AG04449 (cell line): ENCODE data around the gene MS4A10.
"Not testable (repeated sequence)": the region's sequence is repeated elsewhere in the genome, so short reads cannot be mapped to it uniquely, and the experiment has no call there.

Experiments used
- CTCF ChIA-PET: fragments of 350-600 bp; formaldehyde crosslinking; extraction: SDS; loops from one replicate; lab custom pipeline; 2021; ENCODE audit warnings: antibody characterized with exemption; lab: Yijun Ruan, JAX
- POLR2A ChIA-PET: fragments of 400-600, 350-600 bp; formaldehyde crosslinking; extraction: SDS; loops from one replicate; lab custom pipeline; 2020; ENCODE audit warnings: antibody characterized with exemption, inconsistent platforms; lab: Yijun Ruan, JAX
- DNase-seq: peaks from one replicate; pipeline ENCODE4 v3.0.0-alpha.2; 2010; ENCODE audit warnings: low read depth, low spot score
- H3K4me3 ChIP-seq: 2 replicates; pipeline ENCODE4 v1.5.1; 2011; ENCODE audit warnings: low read depth, mild to moderate bottlenecking, control low read depth, low read length
- CTCF ChIP-seq: IDR thresholded peaks from one replicate; pipeline ENCODE4 v1.5.1; 2011; ENCODE audit warnings: mild to moderate bottlenecking, moderate library complexity, low read length, control low read depth, inconsistent platforms; ENCODE audit not compliant: insufficient read depth; ENCODE audit errors: missing control alignments

The MS4A10 gene

DNA sequence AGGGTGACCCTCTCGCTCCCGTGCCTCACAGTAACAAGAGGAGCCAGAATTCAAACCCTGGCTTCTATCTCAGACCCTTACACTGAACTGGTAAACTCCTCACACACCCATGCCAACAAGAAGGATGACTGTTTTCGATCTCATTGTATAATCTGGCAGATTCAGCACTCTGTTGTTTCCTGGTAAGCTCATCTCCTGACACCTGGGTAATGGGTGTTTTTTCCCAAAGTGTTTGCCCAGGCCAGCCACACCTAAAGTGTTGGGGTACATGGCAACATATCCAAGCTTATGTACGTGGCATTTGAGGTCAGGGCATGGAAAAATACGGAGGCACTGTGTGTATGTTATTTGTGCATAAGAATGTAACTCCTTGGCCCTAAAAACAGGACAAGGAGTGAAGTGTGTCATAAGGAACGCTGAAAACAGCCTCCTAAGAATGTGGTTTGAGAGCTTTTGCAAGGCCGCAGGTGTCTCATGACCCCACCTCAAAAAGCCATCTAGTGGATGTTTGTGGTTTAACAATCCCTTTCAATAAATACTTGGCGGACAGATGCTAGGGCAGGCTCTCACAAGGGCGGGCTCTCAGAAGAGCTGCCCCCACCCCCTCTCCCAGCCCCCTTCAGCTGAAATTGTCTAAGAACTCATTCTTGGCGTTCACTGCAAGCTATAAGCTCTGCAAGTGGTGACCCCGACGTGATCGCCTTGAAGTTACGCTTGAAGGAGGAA lies 28.7 kb upstream of the MS4A10 start, which contains the start of gene MS4A15:
MS4A15 (plus strand) TSS at position 561 of the 726 bp plus-strand sequence. CDS start 6,867 bp downstream, outside the sequence.
- no peak for TF ChIP-seq CTCF
- ChIA-PET POLR2A (no interaction called here), CTCF (no interaction called here)
- no peak within 1 kb of the TSS for H3K4me3 ChIP-seq
- DNase-seq = no peak

GRCh38 chr11:60757231-60757800 lies 27.8 kb upstream of the MS4A10 start:
- no peak for DNase-seq

DNA sequence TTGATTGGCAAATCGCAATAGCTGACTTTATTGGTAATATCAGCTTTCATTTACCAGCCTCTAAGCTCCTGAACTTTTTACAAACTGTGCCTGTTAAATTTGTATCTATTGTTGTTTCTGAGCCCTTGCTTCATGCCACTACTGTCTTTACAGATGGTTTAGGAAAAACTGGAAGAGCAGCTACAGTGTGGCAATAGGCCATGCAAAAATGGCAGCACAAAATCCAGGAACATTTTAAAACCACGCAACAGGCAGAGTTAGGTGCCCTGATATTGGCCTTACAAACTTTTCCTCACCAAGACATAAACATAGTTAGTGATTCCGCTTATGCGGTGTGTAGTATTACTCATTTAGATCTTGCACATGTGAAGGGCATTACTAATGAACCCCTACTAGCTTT lies 26.5 kb upstream of the MS4A10 start:
- DNase-seq, POLR2A ChIA-PET, H3K4me3 ChIP-seq, CTCF ChIA-PET: not testable (repeated sequence)

More at GRCh38 chr11:60757231-60757800, 27.8 kb upstream of the MS4A10 start:
- CTCF ChIA-PET = no interaction called here
- TF ChIP-seq CTCF = no peak
- H3K4me3 ChIP-seq = no peak overlapping the region
- POLR2A ChIA-PET = no interaction called here

- CTCF ChIA-PET = interaction anchor here (1.5 kb wide), 1 partner anchor 15 kb away, joined by 4 read pairs; no protein-coding TSS in a partner anchor
- POLR2A ChIA-PET, DNase-seq: not testable (repeated sequence)
Measured at GRCh38 chr11:60759438-60760225, 25.5 kb upstream of the MS4A10 start.

GRCh38 chr11:60761436-60762190 lies 23.5 kb upstream of the MS4A10 start:
- no peak overlapping the region for H3K4me3 ChIP-seq
- ChIA-PET CTCF (interaction anchor here (6.0 kb wide), 1 partner anchor 15 kb away, joined by 101 read pairs; no protein-coding TSS in a partner anchor), POLR2A (no interaction called here)
- no peak for TF ChIP-seq CTCF
- DNase-seq = no peak

More at GRCh38 chr11:60759438-60760225, 25.5 kb upstream of the MS4A10 start:
- H3K4me3 ChIP-seq = not testable (repeated sequence)

DNA sequence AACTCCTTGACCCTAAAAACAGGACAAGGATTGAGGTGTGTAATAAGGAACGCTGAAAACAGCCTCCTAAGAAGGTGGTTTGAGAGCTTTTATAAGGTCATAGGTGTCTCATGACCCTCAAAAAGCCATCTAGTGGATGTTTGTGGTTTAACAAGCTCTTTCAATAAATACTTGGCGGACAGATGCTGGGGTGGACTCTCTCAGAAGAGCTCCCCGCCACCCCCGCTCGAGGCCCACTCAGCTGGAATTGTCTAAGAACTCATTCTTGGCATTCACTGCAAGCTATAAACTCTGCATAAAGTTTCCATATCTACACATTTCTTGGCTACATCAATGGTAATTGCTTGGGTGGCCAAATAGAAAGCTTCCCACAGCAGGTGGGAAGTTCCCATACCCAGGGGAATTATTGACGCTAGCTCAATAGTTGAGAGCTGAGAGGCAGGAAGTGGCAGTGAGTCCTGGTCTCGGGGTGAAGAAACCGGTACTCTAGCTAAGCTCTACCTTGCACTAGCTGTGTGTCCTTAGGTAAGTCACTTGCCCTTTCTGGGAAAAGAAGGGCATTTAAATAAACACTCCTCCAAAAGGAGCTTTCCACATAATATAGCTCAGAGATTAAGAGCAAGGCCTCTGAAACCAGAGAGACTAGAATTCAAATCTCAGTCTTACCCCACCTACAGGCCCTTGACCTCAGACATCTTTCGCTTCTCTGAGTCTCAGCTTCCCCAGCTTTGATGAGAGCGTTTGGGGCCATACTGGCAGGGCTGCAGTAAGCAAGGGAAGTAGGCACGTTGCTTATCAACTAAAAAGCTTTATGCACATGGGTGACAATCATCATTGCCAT lies 22.1 kb upstream of the MS4A10 start:
- DNase-seq = no peak
- H3K4me3 ChIP-seq = no peak overlapping the region
- no peak for TF ChIP-seq CTCF
- ChIA-PET POLR2A (no interaction called here), CTCF (interaction anchor here (0.7 to 6.0 kb wide), 2 partner anchors 13 to 22 kb away, joined by 3 to 101 read pairs; partner anchors contain the start of gene MS4A10)
